Measurements from ENCODE around the gene FICD.
"Not testable (repeated sequence)": the region's sequence is repeated elsewhere in the genome, so short reads cannot be mapped to it uniquely, and the experiment has no call there.

DNA sequence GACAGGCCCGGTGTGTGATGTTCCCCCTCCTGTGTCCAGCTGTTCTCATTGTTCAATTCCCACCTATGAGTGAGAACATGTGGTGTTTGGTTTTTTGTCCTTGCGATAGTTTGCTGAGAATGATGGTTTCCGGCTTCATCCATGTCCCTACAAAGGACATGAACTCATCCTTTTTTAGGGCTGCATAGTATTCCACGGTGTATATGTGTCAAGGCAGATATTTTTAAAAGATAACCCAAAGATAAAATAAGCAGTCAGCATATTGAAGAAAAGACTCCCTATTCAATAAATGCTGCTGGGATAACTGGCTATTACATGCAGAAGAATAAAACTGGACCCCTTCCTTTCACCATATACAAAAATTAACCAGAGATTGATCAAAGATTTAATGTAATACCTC is 28.0 kb upstream of the FICD start:
- not testable (repeated sequence) for TF ChIP-seq ZNF274 (IDR thresholded peaks at IDR 0.05; ENCODE audit: low read depth, low read length); SUZ12 (IDR thresholded peaks at IDR 0.05; ENCODE audit: extremely low read depth, insufficient read depth, insufficient read length)
